Fibroblast of peridontal ligament (primary cell): ENCODE measurements around the gene RC3H2.
A peak's percentile ranks its signal among the peaks of the same experiment; 100 is the strongest.
"Not testable (repeated sequence)": the region's sequence is repeated elsewhere in the genome, so short reads cannot be mapped to it uniquely, and the experiment has no call there.

Source experiments
- DNase-seq: peaks from one replicate; pipeline ENCODE4 v3.0.0-alpha.2; 2010; ENCODE audit errors: extremely low read depth

The RC3H2 gene

GRCh38 chr9:122841501-122841900 lies 63.7 kb downstream of the RC3H2 start:
- DNase-seq: no peak

- DNase-seq: not testable (repeated sequence)
These were observed 66.7 kb downstream of the RC3H2 start for GRCh38 chr9:122838441-122838840.

- DNase-seq: no peak
These were observed 67.8 kb downstream of the RC3H2 start for GRCh38 chr9:122837266-122837850.

- DNase-seq: no peak
These were observed 69.8 kb downstream of the RC3H2 start for GRCh38 chr9:122835313-122835731.

- no peak for DNase-seq
These were observed 73.0 kb downstream of the RC3H2 start for GRCh38 chr9:122832194-122832593.

- DNase-seq: not testable (repeated sequence)
These were observed 76.2 kb downstream of the RC3H2 start for GRCh38 chr9:122828965-122829284.

- DNase-seq: peak; percentile 47
These were observed 77.4 kb downstream of the RC3H2 start for GRCh38 chr9:122827761-122828093.

GRCh38 chr9:122822938-122823337 lies 82.2 kb downstream of the RC3H2 start:
- no peak for DNase-seq

GRCh38 chr9:122822056-122822455 lies 83.1 kb downstream of the RC3H2 start:
- no peak for DNase-seq

GRCh38 chr9:122821278-122821943 lies 83.7 kb downstream of the RC3H2 start:
- DNase-seq: peak; percentile 42

GRCh38 chr9:122820490-122820845 lies 84.7 kb downstream of the RC3H2 start:
- no peak for DNase-seq

GRCh38 chr9:122819791-122820489 lies 85.2 kb downstream of the RC3H2 start:
- peak; percentile 58 for DNase-seq

GRCh38 chr9:122819326-122819725 lies 85.8 kb downstream of the RC3H2 start:
- peak; percentile 54 for DNase-seq

- DNase-seq: no peak
These were observed 88.8 kb downstream of the RC3H2 start for GRCh38 chr9:122816163-122816867.

GRCh38 chr9:122815544-122815943 lies 89.6 kb downstream of the RC3H2 start:
- no peak for DNase-seq

GRCh38 chr9:122814545-122814944 lies 90.6 kb downstream of the RC3H2 start:
- no peak for DNase-seq

GRCh38 chr9:122812736-122813135 lies 92.4 kb downstream of the RC3H2 start:
- DNase-seq: no peak

- DNase-seq: peak; percentile 87
These were observed 94.7 kb downstream of the RC3H2 start for GRCh38 chr9:122810306-122810946.

GRCh38 chr9:122809261-122809660 lies 95.9 kb downstream of the RC3H2 start:
- not testable (repeated sequence) for DNase-seq

GRCh38 chr9:122808141-122808540 lies 97.0 kb downstream of the RC3H2 start:
- DNase-seq: no peak

- peak; percentile 67 for DNase-seq
These were observed 97.8 kb downstream of the RC3H2 start for GRCh38 chr9:122807271-122807900.

- no peak for DNase-seq
These were observed 98.5 kb downstream of the RC3H2 start for GRCh38 chr9:122806661-122807060.
